Nephron (organoid): ENCODE data around the gene CFAP298.
"Not testable (repeated sequence)": the region's sequence is repeated elsewhere in the genome, so short reads cannot be mapped to it uniquely, and the experiment has no call there.

Source experiments
- H3K27ac Mint-ChIP-seq, 3 experiments: 2 replicates each; pipeline ENCODE4 v1.8.0; 2020; ENCODE audit warnings: mixed read lengths in 3 of 3, mild to moderate bottlenecking in 2 of 3, moderate library complexity in 1 of 3
- H3K27me3 Mint-ChIP-seq: 2 replicates; pipeline ENCODE4 v1.8.0; 2021; ENCODE audit warnings: low read depth, mild to moderate bottlenecking, moderate library complexity, mixed read lengths
- H3K36me3 Mint-ChIP-seq: 2 replicates; pipeline ENCODE4 v1.8.0; 2020; ENCODE audit warnings: low read depth, mixed read lengths
- H3K4me1 Mint-ChIP-seq: 2 replicates; pipeline ENCODE4 v1.8.0; 2020; ENCODE audit warnings: mixed read lengths
- H3K4me3 Mint-ChIP-seq, 3 experiments: 2 replicates each; pipeline ENCODE4 v1.8.0; 2020; ENCODE audit warnings: mild to moderate bottlenecking in 3 of 3, mixed read lengths in 3 of 3, moderate library complexity in 2 of 3
- H3K9me3 Mint-ChIP-seq: 2 replicates; pipeline ENCODE4 v1.8.0; 2020; ENCODE audit warnings: mixed read lengths
- CTCF ChIP-seq, 3 experiments: fragments of 200-600 bp; sonication (generic); IDR thresholded peaks; one replicate each; pipeline ENCODE4 v1.5.0; 2021; ENCODE audit warnings: antibody characterized with exemption in 3 of 3; ENCODE audit not compliant: unreplicated experiment in 3 of 3

The CFAP298 gene

GRCh38 chr21:32566741-32567389, 45.3 kb downstream of the CFAP298 start:
- Mint-ChIP-seq H3K36me3 (peaks cover 18% of the 10 kb centered on the region), H3K4me1 (peaks cover 5% of the 10 kb centered on the region), H3K9me3 (peaks cover 24% of the 10 kb centered on the region), H3K27ac (no peak overlapping the region), H3K27me3 (peaks cover 12% of the 10 kb centered on the region), H3K4me3 (no peak overlapping the region)
- TF ChIP-seq CTCF (IDR thresholded peaks at IDR 0.05; ENCODE audit: unreplicated experiment in 3 of 3): no peak

GRCh38 chr21:32565856-32566465, 46.2 kb downstream of the CFAP298 start:
- Mint-ChIP-seq H3K27ac (no peak overlapping the region), H3K4me3 (no peak overlapping the region), H3K9me3 (peaks cover 24% of the 10 kb centered on the region), H3K27me3 (peaks cover 10% of the 10 kb centered on the region), H3K36me3 (peaks cover 18% of the 10 kb centered on the region), H3K4me1 (peaks cover 5% of the 10 kb centered on the region)
- no peak for TF ChIP-seq CTCF (IDR thresholded peaks at IDR 0.05; ENCODE audit: unreplicated experiment in 3 of 3)

GRCh38 chr21:32562915-32563314, 49.3 kb downstream of the CFAP298 start:
- H3K36me3 Mint-ChIP-seq: peaks cover 18% of the 10 kb centered on the region
- H3K9me3 Mint-ChIP-seq: peaks cover 24% of the 10 kb centered on the region

GRCh38 chr21:32562426-32562825, 49.8 kb downstream of the CFAP298 start:
- no peaks in the 10 kb centered on the region for H3K4me1 Mint-ChIP-seq
- H3K27me3 Mint-ChIP-seq: no peaks in the 10 kb centered on the region
- peak; percentile 30 to 45 (median 32) for TF ChIP-seq CTCF (IDR thresholded peaks at IDR 0.05; ENCODE audit: unreplicated experiment in 3 of 3)
- peaks cover 18% of the 10 kb centered on the region for H3K36me3 Mint-ChIP-seq
- no peak overlapping the region for H3K27ac Mint-ChIP-seq
- H3K4me3 Mint-ChIP-seq: no peak overlapping the region
- H3K9me3 Mint-ChIP-seq: peaks cover 24% of the 10 kb centered on the region

More at GRCh38 chr21:32562915-32563314, 49.3 kb downstream of the CFAP298 start:
- no peaks in the 10 kb centered on the region for H3K4me1 Mint-ChIP-seq
- no peak for TF ChIP-seq CTCF (IDR thresholded peaks at IDR 0.05; ENCODE audit: unreplicated experiment in 3 of 3)
- no peak overlapping the region for H3K27ac Mint-ChIP-seq
- H3K4me3 Mint-ChIP-seq: no peak overlapping the region
- no peaks in the 10 kb centered on the region for H3K27me3 Mint-ChIP-seq

- H3K27me3 Mint-ChIP-seq, H3K4me3 Mint-ChIP-seq, H3K4me1 Mint-ChIP-seq, H3K27ac Mint-ChIP-seq: not testable (repeated sequence)
- Mint-ChIP-seq H3K9me3 (peaks cover 22% of the 10 kb centered on the region), H3K36me3 (peaks cover 13% of the 10 kb centered on the region)
Measured at GRCh38 chr21:32561476-32561875, 50.7 kb downstream of the CFAP298 start.

- Mint-ChIP-seq H3K4me3 (no peak overlapping the region), H3K9me3 (peaks cover 17% of the 10 kb centered on the region), H3K27ac (no peak overlapping the region), H3K36me3 (peaks cover 10% of the 10 kb centered on the region), H3K4me1 (no peaks in the 10 kb centered on the region), H3K27me3 (no peaks in the 10 kb centered on the region)
- no peak for TF ChIP-seq CTCF (IDR thresholded peaks at IDR 0.05; ENCODE audit: unreplicated experiment in 3 of 3)
Measured at GRCh38 chr21:32560896-32561295, 51.3 kb downstream of the CFAP298 start.
